Neutrophil (primary cell): ENCODE measurements around the gene PTPRG.

Source experiments
- H3K27ac ChIP-seq: fragments of 200-600 bp; sonication (generic); 2 replicates; pipeline ENCODE4 v1.5.1; 2016; ENCODE audit warnings: mild to moderate bottlenecking, moderate library complexity
- H3K27me3 ChIP-seq: fragments of 200-600 bp; sonication (generic); 2 replicates; pipeline ENCODE4 v1.6.0; 2016; ENCODE audit warnings: mild to moderate bottlenecking
- H3K36me3 ChIP-seq: fragments of 200-600 bp; sonication (generic); 2 replicates; pipeline ENCODE4 v1.5.1; 2017
- H3K4me1 ChIP-seq, 2 experiments: fragments of 200-600 bp in 1 of 2; sonication (generic) in 1 of 2; 1 replicate in 1 of 2; 2 replicates in 1 of 2; pipeline versions ENCODE4 v1.5.1 to v1.6.1; 2013 to 2016; ENCODE audit warnings: low read depth in 1 of 2, low read length in 1 of 2, mild to moderate bottlenecking in 1 of 2, moderate library complexity in 1 of 2; ENCODE audit not compliant: control insufficient read depth in 1 of 2, insufficient read depth in 1 of 2
- H3K4me3 ChIP-seq, 2 experiments: fragments of 200-600 bp in 1 of 2; sonication (generic) in 1 of 2; 1 replicate in 1 of 2; 2 replicates in 1 of 2; pipeline ENCODE4 v1.5.1; 2013 to 2016; ENCODE audit warnings: low read depth in 1 of 2, low read length in 1 of 2, mild to moderate bottlenecking in 1 of 2, moderate library complexity in 1 of 2
- H3K9me3 ChIP-seq: fragments of 200-600 bp; sonication (generic); 2 replicates; pipeline ENCODE4 v1.5.1; 2016
- TF ChIP-seq, protein P1 (sequence below): fragments of 200-600 bp; sonication (generic); IDR thresholded peaks from 2 replicates; pipeline ENCODE4 v1.5.1; 2016; ENCODE audit warnings: antibody characterized with exemption

PTPRG gene

DNA sequence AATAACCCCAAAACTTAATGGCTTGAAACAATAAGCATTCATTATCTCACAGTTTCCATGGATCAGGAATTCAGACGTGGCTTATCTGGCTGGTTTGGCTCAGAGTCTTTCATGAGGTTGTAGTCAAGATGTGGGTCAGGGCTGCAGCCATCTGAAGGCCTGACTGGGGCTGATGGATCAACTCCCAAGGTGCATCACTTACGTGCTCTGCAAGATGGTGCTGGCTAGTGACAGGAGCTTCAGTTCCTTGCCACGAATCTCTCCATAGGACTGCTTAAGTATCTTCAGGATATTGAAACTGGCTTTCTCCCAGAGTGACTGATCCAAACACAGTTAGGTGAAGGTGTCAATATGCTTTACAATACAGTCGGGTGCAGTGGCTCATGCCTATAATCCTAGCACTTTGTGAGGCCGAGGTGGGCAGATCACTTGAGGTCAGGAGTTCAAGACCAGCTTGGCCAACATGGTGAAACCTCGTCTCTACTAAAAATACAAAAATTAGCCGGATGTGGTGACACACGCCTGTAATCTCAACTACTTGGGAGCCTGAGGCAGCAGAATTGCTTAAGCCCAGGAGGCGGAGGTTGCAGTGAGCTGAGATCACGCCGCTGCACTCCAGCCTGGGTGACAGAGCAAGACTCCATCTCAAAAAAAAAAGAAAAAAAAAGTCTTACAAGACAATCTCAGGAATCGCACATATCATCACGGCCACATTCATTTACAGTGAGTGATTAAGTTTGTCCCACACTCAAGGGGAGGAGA is 28.5 kb upstream of the PTPRG start:
- no peaks in the 10 kb centered on the region for H3K9me3 ChIP-seq

DNA sequence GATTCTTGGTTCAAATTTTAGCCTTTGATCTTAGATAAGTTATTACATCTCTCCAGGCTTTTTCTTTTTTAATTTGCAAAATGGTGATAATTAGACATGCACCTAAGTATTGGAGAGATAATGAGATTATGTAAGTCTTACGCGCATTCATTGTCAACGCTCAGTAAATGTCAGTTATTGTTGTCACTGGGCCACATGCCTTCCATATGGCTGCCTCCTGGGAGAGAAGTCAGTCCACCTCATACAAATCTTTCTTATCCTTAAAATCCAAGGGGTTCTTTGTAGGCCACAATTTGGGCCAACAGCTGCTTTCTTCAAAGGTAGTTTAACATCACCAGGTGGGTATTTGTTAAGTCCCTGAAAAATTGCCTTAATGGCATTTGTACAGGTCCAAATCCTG is 25.5 kb upstream of the PTPRG start:
- H3K9me3 ChIP-seq, result no peaks in the 10 kb centered on the region
- H3K4me3 ChIP-seq, result no peak overlapping the region
- H3K27me3 ChIP-seq, result no peaks in the 10 kb centered on the region
- TF ChIP-seq, protein P1, sequence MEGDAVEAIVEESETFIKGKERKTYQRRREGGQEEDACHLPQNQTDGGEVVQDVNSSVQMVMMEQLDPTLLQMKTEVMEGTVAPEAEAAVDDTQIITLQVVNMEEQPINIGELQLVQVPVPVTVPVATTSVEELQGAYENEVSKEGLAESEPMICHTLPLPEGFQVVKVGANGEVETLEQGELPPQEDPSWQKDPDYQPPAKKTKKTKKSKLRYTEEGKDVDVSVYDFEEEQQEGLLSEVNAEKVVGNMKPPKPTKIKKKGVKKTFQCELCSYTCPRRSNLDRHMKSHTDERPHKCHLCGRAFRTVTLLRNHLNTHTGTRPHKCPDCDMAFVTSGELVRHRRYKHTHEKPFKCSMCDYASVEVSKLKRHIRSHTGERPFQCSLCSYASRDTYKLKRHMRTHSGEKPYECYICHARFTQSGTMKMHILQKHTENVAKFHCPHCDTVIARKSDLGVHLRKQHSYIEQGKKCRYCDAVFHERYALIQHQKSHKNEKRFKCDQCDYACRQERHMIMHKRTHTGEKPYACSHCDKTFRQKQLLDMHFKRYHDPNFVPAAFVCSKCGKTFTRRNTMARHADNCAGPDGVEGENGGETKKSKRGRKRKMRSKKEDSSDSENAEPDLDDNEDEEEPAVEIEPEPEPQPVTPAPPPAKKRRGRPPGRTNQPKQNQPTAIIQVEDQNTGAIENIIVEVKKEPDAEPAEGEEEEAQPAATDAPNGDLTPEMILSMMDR, result no peak
- H3K4me1 ChIP-seq, result no peaks in the 10 kb centered on the region
- no peaks in the 10 kb centered on the region for H3K36me3 ChIP-seq
- H3K27ac ChIP-seq, result no peak overlapping the region

More for the DNA sequence above, 28.5 kb upstream of the PTPRG start:
- no peak overlapping the region for H3K27ac ChIP-seq
- TF ChIP-seq, protein P1, result no peak
- no peaks in the 10 kb centered on the region for H3K4me1 ChIP-seq
- no peaks in the 10 kb centered on the region for H3K36me3 ChIP-seq
- no peak overlapping the region for H3K4me3 ChIP-seq
- H3K27me3 ChIP-seq, result no peaks in the 10 kb centered on the region

DNA sequence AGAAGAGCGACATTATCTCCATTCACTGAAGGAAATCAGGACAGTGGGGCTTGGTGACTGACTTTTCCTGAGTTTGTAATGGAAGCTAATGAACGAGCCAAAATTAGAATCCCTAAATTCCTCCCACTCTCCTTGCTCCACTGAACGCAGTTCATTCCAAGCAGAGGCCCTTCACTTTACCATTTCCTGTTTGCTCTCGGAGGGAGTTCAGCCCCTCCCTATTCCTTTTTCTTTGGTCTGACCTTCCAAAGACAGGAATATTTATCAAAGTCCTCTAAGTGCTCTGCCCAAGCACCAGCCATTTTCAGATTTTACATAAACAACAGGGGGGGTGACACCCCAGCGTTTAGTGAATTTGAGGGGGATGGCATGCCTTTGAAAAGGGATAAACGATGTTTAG is 24.0 kb upstream of the PTPRG start:
- H3K9me3 ChIP-seq, result no peaks in the 10 kb centered on the region
- H3K36me3 ChIP-seq, result no peaks in the 10 kb centered on the region
- no peak overlapping the region for H3K4me3 ChIP-seq
- H3K27ac ChIP-seq, result no peak overlapping the region
- H3K27me3 ChIP-seq, result no peaks in the 10 kb centered on the region
- no peaks in the 10 kb centered on the region for H3K4me1 ChIP-seq
- TF ChIP-seq, protein P1, result no peak

DNA sequence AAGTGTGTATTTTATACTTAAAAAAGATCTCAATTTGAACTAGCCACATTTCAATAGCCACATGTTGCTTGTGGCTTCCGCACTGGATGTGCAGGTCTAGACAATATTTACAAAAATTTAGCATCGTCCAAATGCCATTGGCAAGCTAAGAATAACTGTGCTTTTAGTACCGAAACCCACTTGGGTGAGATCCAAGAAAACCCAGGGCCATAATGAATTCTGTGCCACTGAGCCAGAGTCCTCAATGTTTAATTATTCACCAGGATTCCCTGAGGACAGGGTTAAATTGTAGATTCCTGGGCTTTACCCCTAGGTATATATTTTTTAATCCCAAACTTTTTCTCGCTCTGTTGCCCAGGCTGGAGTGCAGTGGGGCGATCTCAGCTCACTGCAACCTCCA is 22.9 kb upstream of the PTPRG start:
- TF ChIP-seq, protein P1, result no peak
- Histone ChIP-seq H3K27me3 (no peaks in the 10 kb centered on the region), H3K4me1 (no peaks in the 10 kb centered on the region), H3K36me3 (no peaks in the 10 kb centered on the region), H3K27ac (no peak overlapping the region), H3K9me3 (no peaks in the 10 kb centered on the region), H3K4me3 (no peak overlapping the region)

DNA sequence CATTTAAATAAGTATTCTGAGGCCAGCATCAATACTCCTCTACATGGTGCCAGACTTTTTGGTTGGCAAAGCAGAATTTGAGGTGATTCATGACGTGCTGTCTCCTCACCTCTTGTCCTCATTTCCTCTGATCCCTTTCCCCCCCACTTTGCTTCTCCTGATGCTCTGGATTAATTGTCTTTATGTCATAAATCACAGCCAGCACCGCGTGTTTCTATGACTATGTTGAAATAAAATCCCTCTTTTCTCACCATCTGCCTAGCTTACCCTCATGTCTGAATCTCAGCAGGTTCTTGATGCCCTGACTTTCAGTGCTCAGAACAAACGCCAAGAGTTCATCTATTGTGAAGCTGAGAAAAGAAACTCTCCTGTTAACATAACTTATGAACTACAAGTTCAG is 19.7 kb upstream of the PTPRG start:
- TF ChIP-seq, protein P1, result no peak
- H3K27me3 ChIP-seq, result no peaks in the 10 kb centered on the region
- H3K36me3 ChIP-seq, result no peaks in the 10 kb centered on the region
- H3K4me1 ChIP-seq, result no peaks in the 10 kb centered on the region
- no peaks in the 10 kb centered on the region for H3K9me3 ChIP-seq
- no peak overlapping the region for H3K27ac ChIP-seq
- no peak overlapping the region for H3K4me3 ChIP-seq
